Small intestine (tissue), 7 donors: ENCODE data around the gene EXT2. TPM values are rescaled to one million over a fixed set of nuclear protein-coding genes. Genes with fewer than 3 reads are reported as not detected.
A peak's percentile ranks its signal among the peaks of the same experiment; 100 is the strongest.

Experiments used
- DNase-seq, 2 donors: peaks; one replicate each; pipeline versions ENCODE4 v3.0.0 to v3.0.0-alpha.2; 2013
- FAIRE-seq: peaks from 2 replicates; lab custom pipeline; 2012; peaks lifted over from hg19 to GRCh38; lab: Jason Lieb, UNC
- H3K27ac ChIP-seq, 3 donors: one replicate each; pipeline ENCODE4 v1.5.1; 2013; ENCODE audit warnings: low read length in 2 of 3, mild to moderate bottlenecking in 2 of 3, control low read depth in 1 of 3, inconsistent platforms in 1 of 3, low read depth in 1 of 3, moderate library complexity in 1 of 3
- H3K27me3 ChIP-seq, 3 donors: one replicate each; pipeline ENCODE4 v1.6.1; 2013; ENCODE audit warnings: low read length in 3 of 3, inconsistent platforms in 1 of 3; ENCODE audit not compliant: control insufficient read depth in 3 of 3, insufficient read depth in 3 of 3
- H3K36me3 ChIP-seq, 3 donors: one replicate each; pipeline ENCODE4 v1.6.1; 2013; ENCODE audit warnings: low read length in 3 of 3, inconsistent platforms in 1 of 3, low read depth in 1 of 3, mild to moderate bottlenecking in 1 of 3, moderate library complexity in 1 of 3; ENCODE audit not compliant: control insufficient read depth in 3 of 3, insufficient read depth in 2 of 3
- H3K4me1 ChIP-seq, 3 donors: one replicate each; pipeline ENCODE4 v1.6.1; 2013; ENCODE audit warnings: low read length in 2 of 3, inconsistent platforms in 1 of 3, low read depth in 1 of 3, mild to moderate bottlenecking in 1 of 3, moderate library complexity in 1 of 3; ENCODE audit not compliant: control insufficient read depth in 3 of 3, insufficient read depth in 2 of 3
- H3K4me3 ChIP-seq, 3 donors: one replicate each; pipeline ENCODE4 v1.5.1; 2013; ENCODE audit warnings: low read length in 3 of 3, control low read depth in 1 of 3, inconsistent platforms in 1 of 3, low read depth in 1 of 3, mild to moderate bottlenecking in 1 of 3, moderate library complexity in 1 of 3
- H3K9me3 ChIP-seq, 2 donors: one replicate each; pipeline ENCODE4 v1.6.1; 2013; ENCODE audit warnings: low read depth in 1 of 2, low read length in 1 of 2; ENCODE audit not compliant: control insufficient read depth in 2 of 2, insufficient read depth in 1 of 2
- WGBS, 3 donors: extraction: QIAGEN DNeasy Blood & Tissue Kit; methylation state at CpG; one replicate each; pipeline ENCODE4 v1.1.7; 2013; 5-methylcytosine and 5-hydroxymethylcytosine counted together
- polyA plus RNA-seq, 4 donors: library from polyadenylated mRNA; stranded (reverse) in 3 of 4; unstranded in 1 of 4; fragments of 200-250 nt in 3 of 4; fragments of 120-200 nt in 1 of 4; gene quantifications; one replicate each; pipeline versions ENCODE4 v1.2.1 to v1.2.3, GENCODE V29; 2013
- donor health status: healthy with polysubstance abuse.
- donor health status: control.
- donor health status: control.
- donor health status: Bipolar disorder and iron deficiency.
- donor health status: healthy.

EXT2 gene
- polyA plus RNA-seq, 4 donors: 18.6 to 47.1 (median 28.6) TPM

DNA sequence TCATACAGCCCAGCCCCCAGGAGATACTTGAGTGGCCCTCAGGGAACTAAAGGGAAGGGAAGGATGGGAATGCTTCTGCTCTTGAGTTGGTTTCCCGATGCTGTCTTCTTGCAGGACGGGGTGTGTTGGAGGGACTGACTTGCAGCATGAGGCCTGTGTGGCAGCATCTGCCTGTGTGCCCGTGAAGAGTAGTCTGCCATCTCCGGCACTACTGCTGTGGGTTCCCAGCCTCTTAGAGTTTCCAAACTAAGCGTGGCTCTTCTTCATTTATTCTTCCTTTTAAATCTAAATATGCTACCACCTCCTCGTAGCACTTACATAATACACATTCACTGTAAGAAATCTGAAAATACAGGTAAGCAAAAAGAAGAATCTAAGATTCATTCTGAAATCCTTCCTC is 12.8 kb downstream of the EXT2 start:
- H3K4me3 ChIP-seq: no peak overlapping the region
- FAIRE-seq: no peak
- no peaks in the 10 kb centered on the region for H3K4me1 ChIP-seq
- no peak overlapping the region for H3K27ac ChIP-seq
- H3K9me3 ChIP-seq: no peaks in the 10 kb centered on the region
- H3K36me3 ChIP-seq: peaks cover 0 to 20% (median 8%) of the 10 kb centered on the region in 3 donors
- WGBS, 3 donors: 90 to 92% (median 91%) methylated on average over 6 of the region's 6 CpGs
- H3K27me3 ChIP-seq: no peaks in the 10 kb centered on the region
- no peak for DNase-seq

DNA sequence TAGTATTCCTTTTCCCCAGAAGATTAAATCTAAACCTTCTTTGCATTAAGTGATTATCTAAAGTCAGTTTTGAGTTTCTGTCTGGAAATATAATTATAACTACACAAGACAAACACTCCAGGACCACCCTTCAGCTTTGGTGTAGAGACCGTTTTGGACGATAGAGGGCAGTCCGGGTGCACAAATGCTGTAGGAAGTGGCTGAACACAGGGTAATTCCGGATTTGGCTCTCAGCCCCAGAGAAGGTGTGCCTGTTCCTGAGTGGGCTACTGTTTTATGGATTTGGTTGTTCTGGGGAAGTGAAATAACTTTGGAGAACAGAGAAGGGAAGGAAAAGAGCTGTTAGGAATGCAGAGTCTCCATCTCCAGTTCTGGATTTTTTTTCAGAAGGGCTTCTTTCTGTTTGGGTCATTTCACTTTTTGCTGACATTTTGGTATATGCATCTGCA is 14.8 kb downstream of the EXT2 start:
- H3K4me3 ChIP-seq: no peak overlapping the region
- H3K27ac ChIP-seq: no peak overlapping the region
- H3K9me3 ChIP-seq: no peaks in the 10 kb centered on the region
- H3K4me1 ChIP-seq: no peaks in the 10 kb centered on the region
- DNase-seq (peak; percentile 47 to 51), FAIRE-seq (no peak)
- H3K27me3 ChIP-seq: no peaks in the 10 kb centered on the region
- WGBS, 3 donors: 0 to 6% (median 1%) methylated on average over 4 of the region's 4 CpGs
- H3K36me3 ChIP-seq: peaks cover 0 to 34% (median 20%) of the 10 kb centered on the region in 3 donors

DNA sequence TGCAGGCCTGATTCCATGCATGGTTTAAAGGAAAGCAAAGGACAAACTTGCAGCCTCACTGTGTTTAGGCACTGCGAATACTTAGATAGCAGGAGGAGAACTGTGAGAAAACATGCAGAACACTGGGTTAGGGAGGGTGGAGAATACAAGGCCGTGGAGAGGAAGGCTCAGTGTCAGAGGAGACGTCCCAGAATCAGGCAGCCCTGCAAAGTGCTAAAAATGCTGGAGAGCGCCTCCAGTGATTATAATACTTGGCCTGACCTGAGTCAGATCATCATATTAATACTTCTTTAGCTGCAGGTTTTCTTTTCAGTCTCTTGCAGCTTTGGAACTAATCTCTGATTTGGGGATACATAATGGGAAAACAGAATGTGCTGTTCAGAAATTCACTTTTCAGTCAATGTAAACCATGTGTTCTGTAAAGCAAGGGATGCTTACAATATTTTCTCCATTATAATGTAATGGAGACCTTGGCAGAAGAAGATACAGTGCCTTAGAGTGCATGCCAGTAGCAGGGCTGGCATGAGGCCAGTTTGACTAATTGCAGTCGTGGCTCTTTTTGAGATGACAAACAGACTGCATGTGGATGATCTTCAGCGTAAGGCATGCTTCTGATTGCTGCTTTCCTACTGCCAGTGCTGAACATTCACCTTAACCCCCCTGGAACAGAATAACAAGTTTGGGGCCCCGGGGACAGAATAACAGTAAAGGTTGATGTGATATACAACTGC is 16.8 kb downstream of the EXT2 start:
- no peak overlapping the region for H3K4me3 ChIP-seq
- H3K27me3 ChIP-seq: no peaks in the 10 kb centered on the region
- FAIRE-seq (no peak), DNase-seq (no peak)
- H3K9me3 ChIP-seq: no peaks in the 10 kb centered on the region
- WGBS, 3 donors: 73 to 80% (median 75%) methylated on average over 7 of the region's 7 CpGs
- H3K27ac ChIP-seq: no peak overlapping the region
- H3K36me3 ChIP-seq: peaks cover 0 to 38% (median 20%) of the 10 kb centered on the region in 3 donors
- H3K4me1 ChIP-seq: no peaks in the 10 kb centered on the region

DNA sequence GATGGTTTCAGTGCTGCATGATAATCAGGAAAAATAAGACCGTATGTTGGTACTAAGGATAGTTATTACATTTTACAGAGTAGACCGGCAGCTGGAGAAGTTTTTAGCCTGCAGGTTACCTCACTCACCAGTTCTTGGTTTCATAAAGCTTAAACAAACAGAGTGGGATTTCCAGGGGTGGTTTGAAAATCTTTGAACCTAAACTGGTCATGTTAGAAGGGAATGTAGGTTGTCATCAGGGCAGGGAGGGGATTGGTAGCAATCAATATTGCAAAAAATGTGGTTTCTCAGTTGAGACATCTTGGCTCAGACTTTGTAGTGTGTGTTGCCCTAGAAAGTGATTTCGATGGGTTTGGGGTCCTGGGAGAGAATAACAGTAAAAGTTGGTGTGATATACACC is 17.5 kb downstream of the EXT2 start:
- peaks cover 0 to 37% (median 22%) of the 10 kb centered on the region in 3 donors for H3K36me3 ChIP-seq
- H3K4me1 ChIP-seq: no peaks in the 10 kb centered on the region
- no peak overlapping the region for H3K27ac ChIP-seq
- DNase-seq: no peak
- WGBS, 3 donors: 86 to 96% (median 87%) methylated on average over 3 of the region's 3 CpGs
- FAIRE-seq: no peak
- no peaks in the 10 kb centered on the region for H3K27me3 ChIP-seq
- no peak overlapping the region for H3K4me3 ChIP-seq
- no peaks in the 10 kb centered on the region for H3K9me3 ChIP-seq

DNA sequence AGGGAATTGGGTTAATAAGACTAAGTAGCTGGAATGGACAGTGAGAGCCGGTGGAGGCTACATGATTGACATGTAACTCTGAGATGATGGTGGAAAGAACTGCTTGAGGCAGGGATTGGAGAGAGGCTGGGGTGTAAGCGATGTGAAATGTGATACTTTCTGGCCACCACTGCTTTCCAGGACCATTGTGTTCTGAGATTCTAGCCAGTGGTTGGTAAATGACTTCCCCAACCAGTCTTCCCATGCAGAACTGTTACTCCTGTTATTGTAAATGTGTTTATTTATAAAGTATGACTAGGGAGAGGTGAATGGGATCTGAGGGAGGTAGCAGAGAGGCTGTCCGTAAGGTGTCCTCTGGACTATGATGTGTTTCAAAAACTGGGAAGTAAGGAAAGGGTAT is 18.1 kb downstream of the EXT2 start:
- Histone ChIP-seq H3K9me3 (no peaks in the 10 kb centered on the region), H3K4me3 (no peak overlapping the region), H3K4me1 (no peaks in the 10 kb centered on the region), H3K27ac (no peak overlapping the region), H3K27me3 (no peaks in the 10 kb centered on the region), H3K36me3 (peaks cover 0 to 33% (median 20%) of the 10 kb centered on the region in 3 donors)
- DNase-seq (no peak), FAIRE-seq (no peak)
- 91 to 97% (median 94%) methylated on average over 3 of the region's 3 CpGs for WGBS, 3 donors

DNA sequence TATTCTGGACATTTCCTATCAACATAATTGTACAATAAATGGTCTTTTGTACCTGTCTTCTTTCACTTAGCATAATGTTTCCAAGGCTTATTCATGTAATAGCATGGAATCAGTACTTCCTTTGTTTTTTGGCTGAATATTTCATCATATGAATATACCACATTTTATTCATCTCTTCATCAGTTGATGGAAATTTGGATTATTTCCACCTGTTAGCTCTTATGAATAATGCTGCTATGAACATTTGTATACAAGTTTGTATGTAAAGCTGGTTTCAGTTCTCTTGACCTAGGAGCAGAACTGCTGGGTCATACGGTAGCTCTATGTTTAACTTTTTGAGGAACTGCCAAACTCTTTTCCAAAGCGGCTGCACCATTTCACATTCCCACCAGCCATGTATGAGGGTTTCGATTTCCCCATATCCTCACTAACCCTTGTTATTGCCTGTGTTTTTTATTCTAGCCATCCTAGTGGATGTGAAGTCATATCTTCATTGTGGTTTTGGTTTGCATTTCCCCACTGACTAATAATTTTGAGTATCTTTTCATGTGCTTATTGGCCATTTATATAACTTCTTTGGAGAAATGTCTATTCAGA is 20.9 kb downstream of the EXT2 start:
- WGBS, 3 donors: 61 to 96% (median 87%) methylated on average over 3 of the region's 3 CpGs
- peaks cover 6 to 39% (median 21%) of the 10 kb centered on the region in 3 donors for H3K36me3 ChIP-seq
- H3K4me3 ChIP-seq: no peak overlapping the region
- FAIRE-seq (no peak), DNase-seq (no peak)
- H3K9me3 ChIP-seq: no peaks in the 10 kb centered on the region
- H3K27ac ChIP-seq: no peak overlapping the region
- H3K27me3 ChIP-seq: no peaks in the 10 kb centered on the region
- H3K4me1 ChIP-seq: no peaks in the 10 kb centered on the region

DNA sequence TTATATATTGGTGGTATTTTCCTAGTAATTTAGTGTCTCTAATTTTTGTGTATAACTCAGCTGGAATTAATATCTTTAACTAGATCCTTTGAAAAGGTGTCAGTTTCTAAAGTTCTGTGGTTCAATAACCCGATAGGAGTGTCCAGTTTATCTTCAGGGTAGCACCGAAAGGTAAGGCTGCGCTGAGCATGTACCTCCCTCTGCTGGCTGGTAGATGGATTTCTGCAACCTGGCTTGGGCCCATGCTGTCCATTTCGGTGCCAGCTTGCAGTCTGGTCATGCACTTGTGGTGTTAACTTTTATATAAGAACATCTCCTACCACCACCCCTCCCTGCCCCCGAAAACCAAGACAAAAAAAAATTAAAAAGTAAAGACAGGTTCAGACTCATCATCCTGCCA is 24.7 kb downstream of the EXT2 start:
- Histone ChIP-seq H3K4me3 (no peak overlapping the region), H3K27ac (no peak overlapping the region), H3K4me1 (no peaks in the 10 kb centered on the region), H3K27me3 (no peaks in the 10 kb centered on the region), H3K36me3 (peaks cover 9 to 32% (median 9%) of the 10 kb centered on the region in 3 donors), H3K9me3 (no peaks in the 10 kb centered on the region)
- FAIRE-seq (no peak), DNase-seq (no peak)
- 82 to 88% (median 84%) methylated on average over 5 of the region's 5 CpGs for WGBS, 3 donors

DNA sequence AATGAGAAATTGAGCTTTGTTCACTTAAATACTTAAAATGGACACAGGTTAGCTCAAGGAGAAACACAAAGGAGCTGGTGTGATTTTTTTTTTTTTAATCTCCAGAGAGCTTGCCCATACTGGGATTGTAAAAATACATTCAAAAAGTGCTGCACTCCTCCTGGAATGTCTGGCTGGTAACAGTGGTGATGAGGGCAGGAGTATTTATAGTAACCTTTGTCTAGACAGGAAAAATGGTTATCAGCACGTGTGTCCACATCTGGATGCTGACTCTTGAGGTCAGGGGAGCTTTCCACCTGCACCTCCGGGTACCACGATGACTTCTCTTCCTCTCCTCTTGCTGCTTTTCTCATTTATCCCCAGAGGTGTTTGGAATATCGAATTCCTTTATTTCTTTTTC is 30.1 kb downstream of the EXT2 start:
- Histone ChIP-seq H3K4me1 (no peaks in the 10 kb centered on the region), H3K9me3 (no peaks in the 10 kb centered on the region), H3K36me3 (peaks cover 13 to 24% (median 22%) of the 10 kb centered on the region in 3 donors), H3K4me3 (no peak overlapping the region), H3K27ac (no peak overlapping the region), H3K27me3 (no peaks in the 10 kb centered on the region)
- WGBS, 3 donors: 78 to 90% (median 86%) methylated on average over 4 of the region's 4 CpGs
- DNase-seq (no peak), FAIRE-seq (no peak)
